AG09319 (cell line): ENCODE data around the gene C1orf105.

ENCODE experiments used
- DNase-seq: peaks from one replicate; pipeline ENCODE4 v3.0.0-alpha.2; 2010; ENCODE audit warnings: low read depth; ENCODE audit errors: extremely low read depth
- TF ChIP-seq, protein P1 (sequence below): IDR thresholded peaks from 2 replicates; pipeline ENCODE4 v1.5.1; 2011; ENCODE audit warnings: low read depth, mild to moderate bottlenecking, inconsistent platforms, low read length, moderate library complexity

Gene C1orf105

DNA sequence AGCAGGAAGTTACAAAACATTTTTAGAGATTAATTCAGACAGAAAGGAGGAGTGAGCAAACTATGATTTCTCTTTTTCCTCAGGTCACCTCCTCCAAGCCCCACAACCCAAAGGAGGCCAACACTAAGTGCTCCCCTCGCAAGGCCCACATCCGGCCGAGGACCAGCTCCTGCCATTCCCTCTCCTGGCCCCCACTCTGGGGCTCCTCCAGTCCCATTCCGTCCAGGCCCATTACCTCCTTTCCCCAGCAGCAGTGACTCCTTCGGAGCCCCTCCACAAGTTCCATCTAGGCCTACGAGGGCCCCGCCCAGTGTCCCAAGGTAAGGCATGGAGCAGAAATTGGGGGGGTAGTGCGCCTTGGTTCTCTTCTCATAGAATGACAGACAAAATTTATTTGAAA lies 32.0 kb upstream of the C1orf105 start:
- no peak for DNase-seq
- TF ChIP-seq, protein P1, sequence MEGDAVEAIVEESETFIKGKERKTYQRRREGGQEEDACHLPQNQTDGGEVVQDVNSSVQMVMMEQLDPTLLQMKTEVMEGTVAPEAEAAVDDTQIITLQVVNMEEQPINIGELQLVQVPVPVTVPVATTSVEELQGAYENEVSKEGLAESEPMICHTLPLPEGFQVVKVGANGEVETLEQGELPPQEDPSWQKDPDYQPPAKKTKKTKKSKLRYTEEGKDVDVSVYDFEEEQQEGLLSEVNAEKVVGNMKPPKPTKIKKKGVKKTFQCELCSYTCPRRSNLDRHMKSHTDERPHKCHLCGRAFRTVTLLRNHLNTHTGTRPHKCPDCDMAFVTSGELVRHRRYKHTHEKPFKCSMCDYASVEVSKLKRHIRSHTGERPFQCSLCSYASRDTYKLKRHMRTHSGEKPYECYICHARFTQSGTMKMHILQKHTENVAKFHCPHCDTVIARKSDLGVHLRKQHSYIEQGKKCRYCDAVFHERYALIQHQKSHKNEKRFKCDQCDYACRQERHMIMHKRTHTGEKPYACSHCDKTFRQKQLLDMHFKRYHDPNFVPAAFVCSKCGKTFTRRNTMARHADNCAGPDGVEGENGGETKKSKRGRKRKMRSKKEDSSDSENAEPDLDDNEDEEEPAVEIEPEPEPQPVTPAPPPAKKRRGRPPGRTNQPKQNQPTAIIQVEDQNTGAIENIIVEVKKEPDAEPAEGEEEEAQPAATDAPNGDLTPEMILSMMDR: no peak

DNA sequence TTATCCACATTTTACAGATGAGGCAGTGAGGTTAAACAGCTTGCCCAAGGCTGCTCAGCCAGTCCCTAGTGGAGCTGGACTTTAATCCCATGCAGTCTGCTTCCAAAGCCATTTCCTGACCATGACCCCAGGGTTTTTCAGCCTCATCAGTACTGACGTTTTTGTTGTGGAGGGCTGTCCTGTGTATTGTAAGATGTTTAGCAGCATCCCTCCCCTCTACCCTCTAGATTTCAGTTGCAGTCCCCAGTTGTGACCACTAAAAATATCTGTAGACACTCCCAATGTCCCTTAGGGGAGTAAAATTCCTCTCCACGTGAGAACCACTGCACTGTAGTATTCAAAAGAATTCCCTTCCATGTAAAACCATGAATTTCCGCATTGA lies 30.2 kb upstream of the C1orf105 start:
- TF ChIP-seq, protein P1: no peak
- no peak for DNase-seq

DNA sequence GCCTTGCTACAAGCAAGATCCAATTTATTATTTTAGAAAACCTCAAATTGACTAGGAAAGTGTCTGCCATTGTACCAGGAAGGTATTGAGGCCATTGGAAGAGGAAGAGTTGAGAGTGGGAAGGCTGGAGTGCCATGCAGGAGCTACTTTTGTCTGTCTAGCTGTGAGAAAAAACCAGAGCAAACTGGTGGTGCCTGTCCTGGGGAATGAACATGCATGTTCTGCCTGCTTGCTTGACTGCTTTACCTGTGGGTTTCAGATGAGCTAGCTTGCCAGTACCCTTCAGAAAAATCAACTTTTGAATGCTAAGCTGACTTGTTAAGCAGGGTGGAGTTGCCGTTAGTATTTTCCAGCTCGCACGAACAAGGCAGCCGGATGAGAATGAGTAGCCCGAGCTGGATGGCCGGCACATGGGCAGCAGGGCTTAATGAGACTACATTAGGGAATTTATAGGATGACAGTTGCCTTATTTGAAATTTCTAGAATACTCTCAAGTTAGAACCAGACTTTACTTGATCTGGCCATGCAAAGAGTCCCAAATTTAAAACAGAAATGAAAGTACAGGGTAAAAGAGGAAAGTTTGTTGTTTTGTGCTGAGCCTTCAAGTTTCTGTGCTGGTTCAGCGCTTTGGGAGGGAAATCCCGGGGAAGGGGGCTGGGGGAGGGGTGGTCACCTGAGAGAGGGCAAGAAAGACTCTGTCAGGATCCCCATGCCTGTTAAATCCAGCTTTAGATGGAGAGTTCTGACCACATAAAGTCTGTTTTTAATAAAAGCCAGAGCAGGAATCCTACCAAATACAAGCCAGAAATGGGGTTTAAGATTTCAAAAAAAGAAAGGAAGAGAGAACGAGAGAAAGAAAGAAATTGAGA lies 29.6 kb upstream of the C1orf105 start:
- TF ChIP-seq, protein P1: no peak
- no peak for DNase-seq

DNA sequence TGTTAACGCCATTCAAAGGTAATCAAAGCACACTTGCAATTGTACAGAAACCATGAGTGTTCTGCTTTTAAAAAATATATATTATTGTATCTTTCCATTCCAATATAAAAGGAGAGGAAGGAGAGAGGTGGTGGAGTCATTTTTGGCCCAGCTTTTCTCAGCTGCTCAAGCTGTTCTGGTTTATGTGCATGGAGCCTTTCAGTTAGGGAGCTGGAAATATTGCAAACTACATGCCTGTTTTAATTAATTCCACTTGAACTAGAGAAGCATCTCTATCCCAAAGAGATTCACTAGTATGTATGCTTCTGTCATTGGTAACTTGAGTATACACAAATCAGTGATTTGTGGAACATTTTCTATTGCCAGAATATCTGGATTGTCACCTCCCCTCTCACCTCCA lies 28.5 kb upstream of the C1orf105 start:
- no peak for DNase-seq
- TF ChIP-seq, protein P1: no peak

DNA sequence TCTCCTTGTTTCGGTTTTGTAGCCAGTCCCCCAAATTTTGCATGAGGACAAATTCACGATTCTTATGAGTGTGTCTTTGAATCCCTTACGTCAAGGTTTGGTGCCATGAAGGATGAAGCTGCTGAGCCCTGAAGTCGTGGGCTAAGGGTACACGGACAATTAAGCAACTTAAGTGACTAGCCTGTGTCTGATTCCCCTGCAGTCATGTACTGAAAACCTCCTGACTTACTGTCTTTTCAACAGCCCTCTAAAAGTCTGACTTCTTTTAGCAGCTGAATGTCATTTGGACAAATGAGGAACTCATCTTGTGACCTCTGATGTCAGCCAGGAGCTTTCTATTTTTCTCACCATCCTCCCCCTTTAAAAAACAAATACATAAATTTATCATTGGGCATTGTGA lies 27.1 kb upstream of the C1orf105 start:
- no peak for DNase-seq
- TF ChIP-seq, protein P1: no peak

DNA sequence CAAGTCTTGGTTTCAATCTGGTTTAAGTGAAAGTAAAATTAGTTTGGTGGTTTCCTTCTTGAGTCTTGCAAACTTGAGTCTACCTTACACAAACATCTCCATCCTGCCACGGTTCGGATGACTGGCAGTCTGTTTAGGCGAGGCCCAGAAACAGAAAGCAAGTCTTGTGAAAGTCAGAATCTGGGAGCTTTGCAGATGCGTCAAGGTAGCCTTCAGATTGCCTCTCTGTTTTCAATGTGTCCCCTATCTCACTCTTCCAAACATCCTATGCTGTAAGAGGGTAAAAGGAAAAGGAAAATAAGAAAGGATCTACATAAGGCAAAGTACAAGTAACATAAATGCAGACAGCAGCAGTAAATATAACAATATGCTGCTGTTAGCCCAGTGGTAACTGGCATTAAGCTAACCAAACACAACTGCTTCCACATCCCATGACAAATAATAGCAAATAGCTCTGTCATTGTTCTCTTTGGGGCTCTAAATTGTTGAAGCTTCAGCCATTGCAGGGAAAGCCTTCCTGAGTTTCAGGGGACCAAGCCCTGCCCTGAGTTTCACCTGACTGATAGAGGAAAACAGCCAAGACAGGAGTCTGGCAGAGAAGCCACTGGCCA lies 26.2 kb upstream of the C1orf105 start:
- no peak for DNase-seq
- TF ChIP-seq, protein P1: no peak

DNA sequence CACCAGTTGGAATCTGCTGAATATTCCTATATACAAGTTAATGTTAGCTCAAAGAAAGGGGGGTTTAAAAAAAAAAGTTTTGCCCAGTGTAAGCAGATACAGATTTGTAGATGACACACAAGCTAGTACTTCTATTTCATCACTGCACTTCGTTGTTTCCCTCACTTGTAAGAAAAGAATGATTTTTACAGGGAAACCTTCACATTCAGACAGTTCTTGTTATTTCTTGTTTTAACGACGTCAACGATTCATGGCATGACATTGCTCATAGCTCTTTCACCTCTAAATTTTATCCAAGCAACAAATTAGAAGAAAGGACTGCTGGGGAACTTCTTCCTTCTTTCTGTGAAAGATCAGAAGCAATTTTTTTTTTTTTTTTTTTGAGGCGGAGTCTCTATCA lies 25.7 kb upstream of the C1orf105 start:
- DNase-seq: no peak
- TF ChIP-seq, protein P1: no peak
